Uterus (tissue), 4 donors: Measurements from ENCODE around the gene SACS. TPM values are rescaled to one million over a fixed set of nuclear protein-coding genes. Genes with fewer than 3 reads are reported as not detected.

Source experiments
- DNase-seq, 2 donors: peaks; one replicate each; pipeline ENCODE4 v3.0.0-alpha.2; 2019 to 2020
- H3K27ac ChIP-seq, 2 donors: fragments of 200-600 bp; sonication (generic); 1 replicate in 1 of 2; 2 replicates in 1 of 2; pipeline ENCODE4 v1.5.1; 2016 to 2018
- H3K27me3 ChIP-seq, 2 donors: fragments of 200-600 bp; sonication (generic); one replicate each; pipeline ENCODE4 v1.5.1; 2018 to 2019; ENCODE audit warnings: control low read depth in 1 of 2
- H3K36me3 ChIP-seq, 2 donors: fragments of 200-600 bp; sonication (generic); one replicate each; pipeline ENCODE4 v1.5.1; 2019; ENCODE audit warnings: control low read depth in 1 of 2
- H3K4me1 ChIP-seq, 2 donors: fragments of 200-600 bp; sonication (generic); one replicate each; pipeline ENCODE4 v1.5.1; 2018 to 2019; ENCODE audit warnings: control low read depth in 1 of 2
- H3K4me3 ChIP-seq, 2 donors: fragments of 200-600 bp; sonication (generic); 1 replicate in 1 of 2; 2 replicates in 1 of 2; pipeline ENCODE4 v1.5.1; 2018 to 2019; ENCODE audit warnings: mild to moderate bottlenecking in 1 of 2
- H3K9me3 ChIP-seq, 2 donors: fragments of 200-600 bp; sonication (generic); one replicate each; pipeline ENCODE4 v1.5.1; 2019; ENCODE audit warnings: control low read depth in 1 of 2
- POLR2A ChIP-seq, 2 donors: fragments of 450-650 bp; IDR thresholded peaks; one replicate each; pipeline ENCODE4 v1.6.1; 2016; ENCODE audit warnings: antibody characterized with exemption in 2 of 2, mild to moderate bottlenecking in 1 of 2, moderate library complexity in 1 of 2
- intact Hi-C: fragments of 100-400 bp; cut with DNase I; formaldehyde crosslinking; loops from one replicate; pipeline ENCODE4 v1.15.1; 2023; ENCODE audit warnings: low total_unique reads
- total RNA-seq, 4 donors: library from RNA; depleted of rRNA in 3 of 4; stranded (reverse); fragments of >200 nt in 3 of 4; gene quantifications; one replicate each; pipeline versions ENCODE4 v1.1.0 to v1.2.4, GENCODE V29; 2014 to 2023
- TF ChIP-seq, protein P1 (sequence below), 4 experiments: fragments of 200-600 bp in 2 of 4; fragments of 450-650 bp in 2 of 4; sonication (generic) in 2 of 4; IDR thresholded peaks; one replicate each; pipeline ENCODE4 v1.5.1; 2016 to 2019; ENCODE audit warnings: antibody characterized with exemption in 4 of 4, mild to moderate bottlenecking in 2 of 4, moderate library complexity in 1 of 4
- donor health status: DM: yes; HTN: yes; CAD: no.

SACS gene
- total RNA-seq, 4 donors from 2014 or later = 9.0 to 70.5 (median 20.5) TPM

GRCh38 chr13:23384111-23384510, 49.4 kb downstream of the SACS start:
- intact Hi-C loops = no loop called here
- no peaks in the 10 kb centered on the region for H3K27me3 ChIP-seq
- TF ChIP-seq, protein P1, sequence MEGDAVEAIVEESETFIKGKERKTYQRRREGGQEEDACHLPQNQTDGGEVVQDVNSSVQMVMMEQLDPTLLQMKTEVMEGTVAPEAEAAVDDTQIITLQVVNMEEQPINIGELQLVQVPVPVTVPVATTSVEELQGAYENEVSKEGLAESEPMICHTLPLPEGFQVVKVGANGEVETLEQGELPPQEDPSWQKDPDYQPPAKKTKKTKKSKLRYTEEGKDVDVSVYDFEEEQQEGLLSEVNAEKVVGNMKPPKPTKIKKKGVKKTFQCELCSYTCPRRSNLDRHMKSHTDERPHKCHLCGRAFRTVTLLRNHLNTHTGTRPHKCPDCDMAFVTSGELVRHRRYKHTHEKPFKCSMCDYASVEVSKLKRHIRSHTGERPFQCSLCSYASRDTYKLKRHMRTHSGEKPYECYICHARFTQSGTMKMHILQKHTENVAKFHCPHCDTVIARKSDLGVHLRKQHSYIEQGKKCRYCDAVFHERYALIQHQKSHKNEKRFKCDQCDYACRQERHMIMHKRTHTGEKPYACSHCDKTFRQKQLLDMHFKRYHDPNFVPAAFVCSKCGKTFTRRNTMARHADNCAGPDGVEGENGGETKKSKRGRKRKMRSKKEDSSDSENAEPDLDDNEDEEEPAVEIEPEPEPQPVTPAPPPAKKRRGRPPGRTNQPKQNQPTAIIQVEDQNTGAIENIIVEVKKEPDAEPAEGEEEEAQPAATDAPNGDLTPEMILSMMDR (IDR thresholded peaks at IDR 0.05) = no peak
- TF ChIP-seq POLR2A (IDR thresholded peaks at IDR 0.05) = no peak

GRCh38 chr13:23383151-23383550, 50.4 kb downstream of the SACS start:
- TF ChIP-seq, protein P1 (IDR thresholded peaks at IDR 0.05) = no peak
- no peak for TF ChIP-seq POLR2A (IDR thresholded peaks at IDR 0.05)
- intact Hi-C loops = no loop called here

More at GRCh38 chr13:23384111-23384510, 49.4 kb downstream of the SACS start:
- Histone ChIP-seq H3K4me1 (peaks cover 0 to 7% of the 10 kb centered on the region in 2 donors), H3K4me3 (no peak overlapping the region), H3K9me3 (no peaks in the 10 kb centered on the region), H3K36me3 (no peaks in the 10 kb centered on the region), H3K27ac (no peak overlapping the region)
- no peak for DNase-seq

GRCh38 chr13:23381866-23382265, 51.6 kb downstream of the SACS start:
- intact Hi-C loops = no loop called here
- DNase-seq = no peak
- Histone ChIP-seq H3K27ac (no peak overlapping the region), H3K9me3 (no peaks in the 10 kb centered on the region), H3K4me3 (no peak overlapping the region), H3K36me3 (no peaks in the 10 kb centered on the region), H3K27me3 (no peaks in the 10 kb centered on the region), H3K4me1 (peaks cover 0 to 13% of the 10 kb centered on the region in 2 donors)
- TF ChIP-seq, protein P1 (IDR thresholded peaks at IDR 0.05) = no peak
- no peak for TF ChIP-seq POLR2A (IDR thresholded peaks at IDR 0.05)

More at GRCh38 chr13:23383151-23383550, 50.4 kb downstream of the SACS start:
- Histone ChIP-seq H3K27ac (no peak overlapping the region), H3K4me3 (no peak overlapping the region), H3K27me3 (no peaks in the 10 kb centered on the region), H3K4me1 (peaks cover 0 to 11% of the 10 kb centered on the region in 2 donors), H3K9me3 (no peaks in the 10 kb centered on the region), H3K36me3 (no peaks in the 10 kb centered on the region)
- DNase-seq = no peak

GRCh38 chr13:23380534-23380933, 53.0 kb downstream of the SACS start:
- Histone ChIP-seq H3K36me3 (no peaks in the 10 kb centered on the region), H3K4me3 (no peak overlapping the region), H3K4me1 (peaks cover 0 to 13% of the 10 kb centered on the region in 2 donors), H3K27me3 (no peaks in the 10 kb centered on the region), H3K27ac (no peak overlapping the region), H3K9me3 (no peaks in the 10 kb centered on the region)
- no peak for DNase-seq
- TF ChIP-seq POLR2A (IDR thresholded peaks at IDR 0.05) = no peak
- TF ChIP-seq, protein P1 (IDR thresholded peaks at IDR 0.05) = no peak
- intact Hi-C loops = no loop called here

DNA sequence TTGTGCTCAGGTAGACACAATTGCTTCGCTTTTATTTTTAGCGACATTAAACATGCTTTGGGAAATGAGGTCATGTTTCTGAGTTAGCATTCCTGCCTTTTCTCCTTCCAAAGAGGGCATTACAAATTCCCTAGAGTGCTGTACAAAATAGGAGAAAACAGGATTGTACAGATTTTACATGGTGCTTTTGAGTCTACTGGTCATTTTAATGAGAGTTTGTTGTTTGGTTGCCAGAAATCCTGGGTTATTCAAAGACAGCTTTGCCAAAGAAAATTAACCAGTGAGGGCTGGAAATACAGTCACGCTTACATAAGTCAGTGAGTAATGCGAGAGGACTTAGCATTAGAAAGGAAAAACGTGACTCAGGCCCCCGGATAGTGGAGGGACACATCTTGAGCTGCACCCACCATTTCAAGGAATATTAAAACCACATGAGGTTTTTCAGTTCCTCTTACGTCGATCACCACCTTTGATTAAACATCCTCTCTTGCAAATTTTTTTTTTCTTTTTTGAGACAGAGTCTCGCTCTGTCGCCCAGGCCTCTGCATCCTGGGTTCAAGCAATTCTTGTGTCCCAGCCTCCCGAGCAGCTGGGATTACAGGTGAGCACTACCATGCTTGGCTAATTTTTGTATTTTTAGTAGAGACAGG, 55.4 kb downstream of the SACS start:
- Histone ChIP-seq H3K4me3 (no peak overlapping the region), H3K4me1 (peaks cover 0 to 13% of the 10 kb centered on the region in 2 donors), H3K36me3 (no peaks in the 10 kb centered on the region), H3K27ac (peak overlapping the region; percentile 87 to 88), H3K27me3 (no peaks in the 10 kb centered on the region), H3K9me3 (no peaks in the 10 kb centered on the region)
- intact Hi-C loops = no loop called here
- DNase-seq = peak; percentile 41 to 64
- TF ChIP-seq, protein P1 (IDR thresholded peaks at IDR 0.05) = no peak
- no peak for TF ChIP-seq POLR2A (IDR thresholded peaks at IDR 0.05)
